CD14-positive monocyte (primary cell): ENCODE results near the gene DPP6. TPM values are rescaled to one million over a fixed set of nuclear protein-coding genes. Genes with fewer than 3 reads are reported as not detected.
"Not testable (repeated sequence)": the region's sequence is repeated elsewhere in the genome, so short reads cannot be mapped to it uniquely, and the experiment has no call there.

Source experiments
- DNase-seq, 3 donors: peaks; one replicate each; pipeline ENCODE4 v3.0.0-alpha.2; 2011 to 2022
- H2AFZ ChIP-seq: 2 replicates; pipeline ENCODE4 v1.6.0; 2012; ENCODE audit warnings: mild to moderate bottlenecking, low read depth, low read length, inconsistent platforms; ENCODE audit not compliant: insufficient read depth, poor library complexity, severe bottlenecking
- H3K27ac ChIP-seq, 2 donors: 1 replicate in 1 of 2; 2 replicates in 1 of 2; pipeline ENCODE4 v1.5.1; 2012 to 2013; ENCODE audit warnings: low read length in 2 of 2, control low read depth in 1 of 2, inconsistent platforms in 1 of 2, low read depth in 1 of 2, mild to moderate bottlenecking in 1 of 2
- H3K27me3 ChIP-seq, 2 donors: one replicate each; pipeline versions ENCODE4 v1.6.0 to v1.6.1; 2011 to 2013; ENCODE audit warnings: low read length in 2 of 2; ENCODE audit not compliant: control insufficient read depth in 2 of 2, insufficient read depth in 2 of 2
- H3K36me3 ChIP-seq, 2 donors: replicated peaks in 1 of 2; 1 replicate in 1 of 2; 2 replicates in 1 of 2; pipeline versions ENCODE4 v1.5.1 to v1.6.1; 2012 to 2013; ENCODE audit warnings: low read length in 2 of 2, control low read depth in 1 of 2, inconsistent platforms in 1 of 2, mild to moderate bottlenecking in 1 of 2; ENCODE audit not compliant: insufficient read depth in 2 of 2, control insufficient read depth in 1 of 2
- H3K4me1 ChIP-seq, 2 donors: 1 replicate in 1 of 2; 2 replicates in 1 of 2; pipeline versions ENCODE4 v1.5.1 to v1.6.1; 2012 to 2013; ENCODE audit warnings: low read length in 2 of 2, control low read depth in 1 of 2, inconsistent platforms in 1 of 2, mild to moderate bottlenecking in 1 of 2, moderate library complexity in 1 of 2; ENCODE audit not compliant: insufficient read depth in 2 of 2, control insufficient read depth in 1 of 2
- H3K4me2 ChIP-seq: replicated peaks from 2 replicates; pipeline ENCODE3; 2012; ENCODE audit warnings: low read length, moderate library complexity, mild to moderate bottlenecking; ENCODE audit not compliant: poor library complexity, severe bottlenecking; ENCODE audit errors: extremely low read depth
- H3K4me3 ChIP-seq, 3 experiments: fragments of 200-600 bp in 1 of 3; sonication (generic) in 1 of 3; replicated peaks in 1 of 3; 1 replicate in 2 of 3; 2 replicates in 1 of 3; pipeline ENCODE4 v1.5.1; 2011 to 2013; ENCODE audit warnings: low read length in 3 of 3, mild to moderate bottlenecking in 3 of 3, control low read depth in 2 of 3, low read depth in 2 of 3, inconsistent platforms in 1 of 3, moderate library complexity in 1 of 3
- H3K79me2 ChIP-seq: 2 replicates; pipeline ENCODE4 v1.6.0; 2012; ENCODE audit warnings: mild to moderate bottlenecking, control low read depth, inconsistent platforms, low read length, moderate library complexity; ENCODE audit not compliant: insufficient read depth
- H3K9ac ChIP-seq: 2 replicates; pipeline ENCODE4 v1.6.0; 2017; ENCODE audit warnings: low read length, mild to moderate bottlenecking; ENCODE audit not compliant: insufficient read depth, poor library complexity, severe bottlenecking
- H3K9me3 ChIP-seq, 2 donors: replicated peaks in 1 of 2; 1 replicate in 1 of 2; 2 replicates in 1 of 2; pipeline versions ENCODE4 v1.5.1 to v1.6.1; 2012 to 2013; ENCODE audit warnings: low read length in 2 of 2, control low read depth in 1 of 2; ENCODE audit not compliant: control insufficient read depth in 1 of 2, insufficient read depth in 1 of 2
- H4K20me1 ChIP-seq: 2 replicates; pipeline ENCODE4 v1.6.0; 2012; ENCODE audit warnings: mild to moderate bottlenecking, low read length, control low read depth, moderate library complexity; ENCODE audit not compliant: insufficient read depth
- H3K27ac Mint-ChIP-seq, 7 donors: one replicate each; pipeline ENCODE4 v1.8.0; 2020; ENCODE audit warnings: mild to moderate bottlenecking in 7 of 7, mixed read lengths in 7 of 7, moderate library complexity in 6 of 7, inconsistent platforms in 2 of 7
- H3K27me3 Mint-ChIP-seq, 3 donors: one replicate each; pipeline ENCODE4 v1.8.0; 2021 to 2022; ENCODE audit warnings: low read depth in 3 of 3, mild to moderate bottlenecking in 3 of 3, mixed read lengths in 3 of 3, moderate library complexity in 3 of 3, inconsistent platforms in 1 of 3
- H3K36me3 Mint-ChIP-seq, 2 donors: one replicate each; pipeline ENCODE4 v1.8.0; 2020; ENCODE audit warnings: mixed read lengths in 2 of 2, inconsistent platforms in 1 of 2, mild to moderate bottlenecking in 1 of 2
- H3K4me1 Mint-ChIP-seq: one replicate; pipeline ENCODE4 v1.8.0; 2020; ENCODE audit warnings: mild to moderate bottlenecking, mixed read lengths
- H3K4me3 Mint-ChIP-seq, 2 donors: one replicate each; pipeline ENCODE4 v1.8.0; 2020; ENCODE audit warnings: mild to moderate bottlenecking in 2 of 2, mixed read lengths in 2 of 2, moderate library complexity in 1 of 2
- H3K9me3 Mint-ChIP-seq, 7 donors: one replicate each; pipeline ENCODE4 v1.8.0; 2020 to 2022; ENCODE audit warnings: mixed read lengths in 7 of 7, mild to moderate bottlenecking in 6 of 7, moderate library complexity in 6 of 7, inconsistent platforms in 2 of 7
- WGBS: methylation state at CpG from one replicate; pipeline ENCODE4 v1.1.5; 2013; ENCODE audit warnings: missing lambda C conversion rate; ENCODE audit not compliant: insufficient coverage; 5-methylcytosine and 5-hydroxymethylcytosine counted together
- intact Hi-C, 2 donors: fragments of 100-400 bp; cut with micrococcal nuclease; formaldehyde crosslinking; loops; one replicate each; pipeline versions ENCODE4 v1.15.0 to v1.15.1; 2023
- polyA plus RNA-seq, 3 donors: library from polyadenylated mRNA; depleted of rRNA in 1 of 3; unstranded in 2 of 3; stranded (reverse) in 1 of 3; fragments of 300-500 nt in 2 of 3; fragments of >200 nt in 1 of 3; fragmentation: Illumina TruSeq in 2 of 3; gene quantifications; 1 replicate in 2 of 3; 2 replicates in 1 of 3; pipeline ENCODE4 v1.2.3, GENCODE V29; 2012 to 2021

DPP6 gene
- polyA plus RNA-seq, 3 donors = not detected

GRCh38 chr7:154145922-154146706, 93.9 kb downstream of the DPP6 start:
- 95% methylated on average over 3 of the region's 9 CpGs for WGBS
- not testable (repeated sequence) for DNase-seq, H3K4me1 Mint-ChIP-seq

GRCh38 chr7:154146707-154147038, 94.5 kb downstream of the DPP6 start:
- intact Hi-C loops = not testable (repeated sequence)

More at GRCh38 chr7:154145922-154146706, 93.9 kb downstream of the DPP6 start:
- H3K9ac ChIP-seq, H3K27me3 ChIP-seq, intact Hi-C loops, H3K36me3 ChIP-seq, H3K27ac Mint-ChIP-seq, H3K27ac ChIP-seq, H3K4me1 ChIP-seq, H2AFZ ChIP-seq, H3K4me3 Mint-ChIP-seq, H3K9me3 Mint-ChIP-seq, H3K9me3 ChIP-seq, H3K79me2 ChIP-seq, H3K4me3 ChIP-seq, H3K36me3 Mint-ChIP-seq, H3K27me3 Mint-ChIP-seq, H3K4me2 ChIP-seq, H4K20me1 ChIP-seq: not testable (repeated sequence)

DNA sequence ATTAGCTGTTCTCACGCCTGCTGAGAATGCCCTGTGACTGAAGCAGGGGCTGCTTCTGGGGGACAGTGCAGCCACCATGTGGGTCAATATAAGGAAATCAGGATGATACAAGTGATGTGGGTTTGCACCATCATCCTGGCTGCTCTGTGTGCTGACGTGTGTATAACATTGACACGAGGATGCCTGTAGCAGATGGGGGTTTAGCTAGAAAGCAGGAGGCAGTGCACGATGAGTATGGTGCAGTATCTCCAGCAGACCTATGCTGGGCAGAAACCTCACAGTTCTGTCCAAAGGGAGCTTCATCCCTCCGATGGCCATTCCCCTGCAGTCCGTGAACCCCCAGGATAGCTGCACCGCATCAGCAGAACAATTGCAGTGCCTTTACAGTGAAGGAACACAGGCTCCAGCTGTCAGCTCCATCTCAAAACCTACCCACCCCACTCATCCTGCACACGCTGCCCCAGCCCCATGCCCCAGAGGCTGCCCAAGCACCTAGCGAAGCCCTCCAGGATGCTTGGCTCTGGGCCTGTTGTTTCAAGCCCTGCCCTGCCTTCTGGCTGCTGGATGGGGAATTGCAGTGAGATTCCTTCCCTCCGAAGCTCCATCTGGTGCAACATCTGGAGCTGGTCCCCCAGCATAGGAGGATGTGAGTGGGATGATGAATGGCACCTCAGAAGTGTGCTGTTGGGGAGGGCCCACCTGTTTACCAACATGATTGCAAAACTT, 96.8 kb downstream of the DPP6 start:
- H3K27me3 ChIP-seq, H3K9me3 ChIP-seq, H2AFZ ChIP-seq, H3K4me1 Mint-ChIP-seq, H3K36me3 Mint-ChIP-seq, H3K4me3 ChIP-seq, H3K4me2 ChIP-seq, H3K27ac ChIP-seq, H3K27ac Mint-ChIP-seq, H3K36me3 ChIP-seq, H3K4me1 ChIP-seq, H3K27me3 Mint-ChIP-seq, H3K4me3 Mint-ChIP-seq, H3K9ac ChIP-seq, DNase-seq, intact Hi-C loops, H4K20me1 ChIP-seq, H3K79me2 ChIP-seq: not testable (repeated sequence)
- H3K9me3 Mint-ChIP-seq = peaks cover 4 to 12% (median 7%) of the 10 kb centered on the region in 7 donors
- 93% methylated on average over 4 of the region's 10 CpGs for WGBS

More at GRCh38 chr7:154146707-154147038, 94.5 kb downstream of the DPP6 start:
- not testable (repeated sequence) for H3K36me3 ChIP-seq, H3K9me3 ChIP-seq, H3K4me2 ChIP-seq, H3K36me3 Mint-ChIP-seq, H3K4me1 ChIP-seq, H2AFZ ChIP-seq, H3K27me3 ChIP-seq, H4K20me1 ChIP-seq, H3K9ac ChIP-seq, H3K79me2 ChIP-seq, H3K27ac ChIP-seq, H3K27ac Mint-ChIP-seq, DNase-seq, H3K4me3 ChIP-seq, H3K4me1 Mint-ChIP-seq, H3K27me3 Mint-ChIP-seq, H3K4me3 Mint-ChIP-seq
- WGBS = no CpG with 5 or more reads among the region's 8 CpGs
- peaks cover 4 to 12% (median 6%) of the 10 kb centered on the region in 7 donors for H3K9me3 Mint-ChIP-seq

- H3K4me2 ChIP-seq, H2AFZ ChIP-seq, H3K36me3 ChIP-seq, H3K4me3 Mint-ChIP-seq, intact Hi-C loops, H3K79me2 ChIP-seq, DNase-seq, H3K4me1 ChIP-seq, H3K27me3 Mint-ChIP-seq, H3K4me1 Mint-ChIP-seq, H3K4me3 ChIP-seq, H3K27me3 ChIP-seq, H3K36me3 Mint-ChIP-seq, H3K27ac Mint-ChIP-seq, H4K20me1 ChIP-seq, H3K9me3 ChIP-seq, H3K9ac ChIP-seq, H3K27ac ChIP-seq: not testable (repeated sequence)
- H3K9me3 Mint-ChIP-seq = peaks cover 4 to 12% (median 8%) of the 10 kb centered on the region in 7 donors
- 94% methylated on average over 4 of the region's 9 CpGs for WGBS
Measured at GRCh38 chr7:154150656-154151055, 98.5 kb downstream of the DPP6 start.
